Jurkat, Clone E6-1 (cell line): ENCODE data around the gene ATG14.
"Not testable (repeated sequence)": the region's sequence is repeated elsewhere in the genome, so short reads cannot be mapped to it uniquely, and the experiment has no call there.

Experiments
- DNase-seq: peaks from one replicate; pipeline ENCODE4 v3.0.0-alpha.2; 2011; ENCODE audit warnings: low read depth, low spot score
- H3K4me3 ChIP-seq: 2 replicates; pipeline ENCODE4 v1.5.1; 2011; ENCODE audit warnings: mild to moderate bottlenecking, low read length, control low read depth, moderate library complexity

The ATG14 gene

GRCh38 chr14:55436519-55436918, 24.9 kb upstream of the ATG14 start:
- DNase-seq, result no peak
- no peak overlapping the region for H3K4me3 ChIP-seq

- no peak overlapping the region for H3K4me3 ChIP-seq
- DNase-seq, result no peak
These were observed 23.2 kb upstream of the ATG14 start for GRCh38 chr14:55434805-55435174.

- peak; percentile 41 for DNase-seq
- no peak overlapping the region for H3K4me3 ChIP-seq
These were observed 22.5 kb upstream of the ATG14 start for GRCh38 chr14:55433880-55434804.

GRCh38 chr14:55432628-55433027, 21.0 kb upstream of the ATG14 start:
- DNase-seq, result no peak
- no peak overlapping the region for H3K4me3 ChIP-seq

GRCh38 chr14:55430024-55430690, 18.5 kb upstream of the ATG14 start:
- no peak overlapping the region for H3K4me3 ChIP-seq
- peak; percentile 68 for DNase-seq

DNA sequence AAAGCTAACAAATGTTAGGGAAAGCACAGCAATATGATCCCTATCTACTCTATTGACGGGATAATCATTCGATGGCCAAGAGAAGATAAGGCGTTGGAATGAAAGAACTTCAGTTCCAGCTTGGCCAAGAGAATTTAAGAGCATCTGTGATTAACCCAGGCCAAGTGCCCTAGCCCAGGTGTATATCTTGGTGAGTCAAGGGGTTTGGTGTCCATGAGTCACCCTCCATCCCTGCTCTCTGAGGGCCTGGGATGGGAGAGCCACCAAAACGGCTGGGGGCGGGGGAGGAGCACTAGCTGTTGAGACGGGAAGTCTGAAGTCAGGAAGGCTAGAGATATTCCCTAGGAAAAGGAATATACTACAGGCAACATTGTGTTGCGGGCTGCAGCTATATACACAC, 15.8 kb upstream of the ATG14 start:
- no peak for DNase-seq
- no peak overlapping the region for H3K4me3 ChIP-seq

DNA sequence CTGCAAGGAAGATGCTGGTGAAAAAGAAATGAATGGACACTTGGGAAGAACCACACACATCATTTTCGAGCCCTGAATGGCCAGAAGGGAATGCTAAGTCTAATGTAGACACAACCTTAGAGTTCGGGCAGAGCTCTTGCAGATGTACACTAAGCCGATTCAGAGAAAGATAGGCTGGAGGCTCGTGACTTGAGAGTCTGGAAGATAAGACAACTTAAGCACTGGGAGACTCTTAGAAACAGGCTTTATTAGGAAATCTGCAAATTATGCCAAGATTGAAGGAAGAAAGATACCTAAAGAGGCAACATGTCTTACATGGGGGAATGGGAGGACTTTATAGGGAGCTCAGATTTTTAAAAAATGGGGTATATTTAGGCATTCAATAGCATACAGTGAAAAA, 15.3 kb upstream of the ATG14 start:
- no peak for DNase-seq

GRCh38 chr14:55425091-55425490, 13.5 kb upstream of the ATG14 start:
- DNase-seq, result no peak
- no peak overlapping the region for H3K4me3 ChIP-seq

More for the DNA sequence above, 15.3 kb upstream of the ATG14 start:
- no peak overlapping the region for H3K4me3 ChIP-seq

GRCh38 chr14:55423969-55424368, 12.3 kb upstream of the ATG14 start:
- H3K4me3 ChIP-seq, result no peak overlapping the region
- no peak for DNase-seq

GRCh38 chr14:55422338-55422737, 10.7 kb upstream of the ATG14 start:
- DNase-seq, result not testable (repeated sequence)

DNA sequence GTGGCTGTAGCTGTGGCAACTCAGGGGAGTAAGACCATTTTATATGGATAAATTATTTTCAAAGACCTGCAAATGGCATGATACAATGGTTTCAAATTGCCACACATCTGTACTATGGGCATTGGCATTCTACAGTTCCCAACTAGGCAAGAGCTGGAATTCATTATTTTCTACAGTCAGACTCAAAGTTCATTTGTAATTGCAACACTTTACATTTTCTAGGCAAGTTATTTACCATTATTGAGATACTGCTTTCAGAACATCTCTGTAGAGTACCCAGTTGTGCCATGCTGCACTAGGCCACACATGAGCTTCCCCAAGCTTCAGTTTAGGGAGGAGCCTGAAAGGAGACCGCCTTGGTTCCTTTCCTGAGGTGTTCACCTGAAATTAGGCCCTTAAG, 8.0 kb upstream of the ATG14 start:
- no peak overlapping the region for H3K4me3 ChIP-seq
- no peak for DNase-seq

More at GRCh38 chr14:55422338-55422737, 10.7 kb upstream of the ATG14 start:
- not testable (repeated sequence) for H3K4me3 ChIP-seq

DNA sequence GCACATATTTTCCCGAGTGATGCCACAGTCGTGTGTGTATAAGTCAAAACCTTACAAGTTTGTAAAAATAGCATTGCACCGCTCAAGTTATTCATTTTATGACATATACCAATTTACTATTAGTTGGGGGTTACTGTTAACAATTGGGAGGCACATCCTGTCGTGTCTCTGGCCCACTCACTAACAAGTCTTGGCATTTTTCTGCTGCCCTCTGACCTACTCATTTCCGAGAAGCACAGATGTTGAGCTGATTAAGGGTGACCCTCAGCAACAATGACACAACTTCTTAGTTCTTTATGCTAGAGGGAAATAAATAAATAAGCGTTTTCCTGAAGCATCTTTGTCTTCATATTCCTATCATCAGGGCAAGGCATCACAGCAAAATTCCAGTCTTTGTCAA, 6.8 kb upstream of the ATG14 start:
- no peak for DNase-seq
- no peak overlapping the region for H3K4me3 ChIP-seq

DNA sequence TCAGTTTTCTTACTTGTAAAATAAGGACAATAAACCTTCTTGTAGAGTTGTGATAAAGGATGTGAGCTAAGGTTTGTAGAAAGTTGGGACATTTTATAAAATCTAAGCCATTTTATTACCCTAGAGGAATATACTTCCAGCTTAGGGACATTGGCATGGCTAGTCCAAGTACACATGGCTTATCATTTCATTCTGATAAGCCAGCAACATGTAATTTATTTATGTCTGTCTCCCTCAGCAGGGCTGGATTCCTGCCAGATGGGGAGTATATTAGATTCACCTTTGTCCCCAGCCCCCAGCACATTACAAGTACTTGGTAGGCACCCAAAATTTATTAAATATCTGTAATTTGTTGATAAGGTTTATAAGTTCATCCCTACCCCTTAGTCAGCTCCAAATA, 6.3 kb upstream of the ATG14 start:
- DNase-seq, result no peak
- H3K4me3 ChIP-seq, result no peak overlapping the region

DNA sequence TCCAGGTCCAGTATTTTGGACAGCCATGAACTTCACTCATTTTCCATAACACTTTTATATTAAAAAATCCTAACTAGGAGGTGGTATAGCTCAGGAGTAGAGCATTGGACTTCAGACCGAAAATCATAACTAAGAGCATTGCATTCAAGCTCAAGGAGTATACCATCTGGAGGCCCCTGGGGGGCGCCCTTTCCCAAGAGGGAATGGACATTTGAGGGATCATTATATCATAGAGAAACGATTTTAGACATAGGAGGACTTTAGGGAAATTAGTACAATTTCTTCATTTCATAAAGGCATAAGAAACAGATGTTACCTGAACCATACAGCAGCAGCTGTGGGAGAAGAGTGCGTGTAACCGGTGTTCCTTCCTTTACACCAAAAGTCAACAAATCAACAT, 5.2 kb upstream of the ATG14 start:
- H3K4me3 ChIP-seq, result no peak overlapping the region
- no peak for DNase-seq

DNA sequence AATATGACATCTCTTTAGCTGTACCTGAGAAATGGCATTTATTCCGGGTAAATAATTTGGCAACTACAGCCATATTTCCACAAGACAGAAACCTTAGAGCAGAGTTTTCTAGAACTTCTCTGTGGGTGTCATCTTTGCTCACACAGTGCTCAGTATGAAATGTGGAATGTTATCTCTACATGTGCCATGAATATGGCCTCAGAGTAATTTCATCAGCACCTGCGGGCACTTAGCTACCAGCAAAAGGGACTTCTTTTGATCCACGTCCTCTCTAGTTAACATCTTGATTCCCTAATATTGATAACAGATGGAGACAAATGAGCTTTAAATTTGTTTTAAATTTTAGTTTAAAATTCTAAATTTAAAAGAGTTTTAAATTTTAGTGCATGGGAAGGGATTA, 2.9 kb upstream of the ATG14 start:
- no peak overlapping the region for H3K4me3 ChIP-seq
- DNase-seq, result no peak

DNA sequence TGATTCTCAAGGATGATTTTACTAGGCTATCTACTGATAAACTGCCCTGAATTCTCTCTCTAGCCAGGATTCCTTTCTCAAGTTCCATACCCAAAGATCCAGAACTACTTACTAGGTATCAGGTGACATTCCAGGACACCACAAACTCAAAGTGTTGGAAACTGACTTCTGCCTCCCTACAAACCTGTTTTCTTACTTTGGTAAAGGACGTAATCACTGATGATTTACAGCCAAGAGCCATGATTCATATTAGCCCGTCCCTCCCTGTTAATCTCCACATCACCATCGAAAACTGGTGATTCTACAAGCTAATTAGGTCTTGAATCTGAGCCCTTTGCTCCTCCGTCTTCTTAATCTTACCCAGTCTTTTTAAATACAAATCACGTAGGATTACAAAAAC, 1.0 kb upstream of the ATG14 start:
- H3K4me3 ChIP-seq, result no peak overlapping the region

GRCh38 chr14:55410876-55411275, 754 bp downstream of the ATG14 start:
- DNase-seq, result no peak
- peak overlapping the region; percentile 68 for H3K4me3 ChIP-seq

More for the DNA sequence above, 1.0 kb upstream of the ATG14 start:
- no peak for DNase-seq

GRCh38 chr14:55404173-55404854, 7.3 kb downstream of the ATG14 start:
- DNase-seq, result no peak

GRCh38 chr14:55401751-55402150, 9.9 kb downstream of the ATG14 start:
- H3K4me3 ChIP-seq, result no peak overlapping the region
- DNase-seq, result no peak

More at GRCh38 chr14:55404173-55404854, 7.3 kb downstream of the ATG14 start:
- H3K4me3 ChIP-seq, result no peak overlapping the region

DNA sequence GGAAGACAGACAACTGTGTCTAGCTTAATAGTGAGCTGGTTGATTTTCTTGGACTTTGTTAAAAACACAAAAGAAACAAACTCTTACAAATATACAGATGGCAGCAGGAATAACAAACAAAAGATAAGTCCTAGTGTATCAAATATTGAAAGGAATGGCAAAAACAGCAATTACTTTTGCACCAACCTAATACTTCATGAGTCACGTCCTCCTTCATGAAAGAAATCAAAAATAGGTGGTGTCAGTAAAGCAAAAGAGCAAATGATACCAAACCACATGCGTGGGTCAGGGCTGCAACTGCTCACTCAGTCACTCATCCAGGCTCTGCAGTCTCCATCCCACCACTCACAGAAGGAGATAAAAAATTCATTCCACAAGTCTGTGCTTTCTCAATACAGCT, 11.8 kb downstream of the ATG14 start:
- DNase-seq, result no peak
- H3K4me3 ChIP-seq, result no peak overlapping the region
